HG02943 (cell line): ENCODE data around the gene CYBC1.
"Not testable (repeated sequence)": the region's sequence is repeated elsewhere in the genome, so short reads cannot be mapped to it uniquely, and the experiment has no call there.

Experiments
- ATAC-seq: cut with Tn5 transposase; IDR thresholded peaks from one replicate; pipeline ENCODE4 v1.9.1; 2021; ENCODE audit warnings: mild to moderate bottlenecking, low read depth, moderate library complexity; ENCODE audit not compliant: unreplicated experiment

CYBC1 gene

GRCh38 chr17:82435601-82436583, 14.7 kb downstream of the CYBC1 start:
- no peak for ATAC-seq

- no peak for ATAC-seq
These were observed 15.4 kb downstream of the CYBC1 start for GRCh38 chr17:82435103-82435502.

GRCh38 chr17:82434216-82434565, 16.4 kb downstream of the CYBC1 start:
- ATAC-seq = peak; percentile 60

- ATAC-seq = peak; percentile 42
These were observed 16.9 kb downstream of the CYBC1 start for GRCh38 chr17:82433560-82434215.

GRCh38 chr17:82432017-82432416, 18.5 kb downstream of the CYBC1 start:
- ATAC-seq = no peak

GRCh38 chr17:82429824-82430223, 20.7 kb downstream of the CYBC1 start:
- no peak for ATAC-seq

GRCh38 chr17:82428546-82428945, 22.0 kb downstream of the CYBC1 start:
- no peak for ATAC-seq

- no peak for ATAC-seq
These were observed 25.7 kb downstream of the CYBC1 start for GRCh38 chr17:82424863-82425159.

- ATAC-seq = no peak
These were observed 26.3 kb downstream of the CYBC1 start for GRCh38 chr17:82424001-82424862.

GRCh38 chr17:82419540-82419939, 31.0 kb downstream of the CYBC1 start:
- ATAC-seq = no peak

GRCh38 chr17:82418001-82418986, 32.3 kb downstream of the CYBC1 start, which contains the start of the genes HEXD and OGFOD3:
Gene HEXD, plus strand, starts transcription at chr17:82418347. Its CDS starts 1,453 bp downstream, at chr17:82419800.
Gene OGFOD3, minus strand, starts transcription at chr17:82418586. Its CDS starts 101 bp downstream, at chr17:82418485.
- peak; percentile 74 for ATAC-seq

GRCh38 chr17:82416771-82417170, 33.8 kb downstream of the CYBC1 start:
- no peak for ATAC-seq

- ATAC-seq = no peak
These were observed 34.3 kb downstream of the CYBC1 start for GRCh38 chr17:82416264-82416663.

GRCh38 chr17:82415786-82416185, 34.8 kb downstream of the CYBC1 start:
- no peak for ATAC-seq

GRCh38 chr17:82415336-82415735, 35.2 kb downstream of the CYBC1 start:
- no peak for ATAC-seq

GRCh38 chr17:82414548-82415281, 35.8 kb downstream of the CYBC1 start:
- no peak for ATAC-seq

GRCh38 chr17:82412535-82413520, 37.7 kb downstream of the CYBC1 start:
- ATAC-seq = no peak

- not testable (repeated sequence) for ATAC-seq
These were observed 38.5 kb downstream of the CYBC1 start for GRCh38 chr17:82412081-82412480.
